HG02840 (cell line): ENCODE data around the gene THAP3.
"Not testable (repeated sequence)": the region's sequence is repeated elsewhere in the genome, so short reads cannot be mapped to it uniquely, and the experiment has no call there.

Experiments used
- ATAC-seq: cut with Tn5 transposase; IDR thresholded peaks from one replicate; pipeline ENCODE4 v1.9.1; 2021; ENCODE audit warnings: mild to moderate bottlenecking, moderate library complexity, moderate number of reproducible peaks; ENCODE audit not compliant: unreplicated experiment, low FRiP score

Gene THAP3

GRCh38 chr1:6632588-6633514 is 8.2 kb downstream of the THAP3 start:
- no peak for ATAC-seq

GRCh38 chr1:6634371-6635052 is 9.8 kb downstream of the THAP3 start:
- no peak for ATAC-seq

GRCh38 chr1:6635161-6635909 is 10.7 kb downstream of the THAP3 start:
- no peak for ATAC-seq

- ATAC-seq, result no peak
These were observed 11.5 kb downstream of the THAP3 start for GRCh38 chr1:6635910-6636760.

GRCh38 chr1:6636778-6637177 is 12.1 kb downstream of the THAP3 start:
- not testable (repeated sequence) for ATAC-seq

- no peak for ATAC-seq
These were observed 13.1 kb downstream of the THAP3 start for GRCh38 chr1:6637770-6638169.

- ATAC-seq, result no peak
These were observed 13.6 kb downstream of the THAP3 start for GRCh38 chr1:6638226-6638625.

GRCh38 chr1:6640867-6641266 is 16.2 kb downstream of the THAP3 start:
- ATAC-seq, result not testable (repeated sequence)

GRCh38 chr1:6645018-6645417 is 20.4 kb downstream of the THAP3 start:
- no peak for ATAC-seq

GRCh38 chr1:6646499-6647148 is 22.0 kb downstream of the THAP3 start:
- ATAC-seq, result no peak

GRCh38 chr1:6648556-6648955 is 23.9 kb downstream of the THAP3 start:
- no peak for ATAC-seq

- ATAC-seq, result no peak
These were observed 27.2 kb downstream of the THAP3 start for GRCh38 chr1:6651909-6652308.

GRCh38 chr1:6652986-6653385 is 28.3 kb downstream of the THAP3 start:
- no peak for ATAC-seq

- no peak for ATAC-seq
These were observed 29.0 kb downstream of the THAP3 start for GRCh38 chr1:6653436-6654290.

- no peak for ATAC-seq
These were observed 32.5 kb downstream of the THAP3 start for GRCh38 chr1:6657138-6657537.

GRCh38 chr1:6658359-6659060 is 33.8 kb downstream of the THAP3 start:
- ATAC-seq, result no peak

- no peak for ATAC-seq
These were observed 35.9 kb downstream of the THAP3 start for GRCh38 chr1:6660415-6661049.

GRCh38 chr1:6662468-6662867 is 37.8 kb downstream of the THAP3 start:
- ATAC-seq, result not testable (repeated sequence)
